Globus pallidus (tissue), 1 donor: ENCODE measurements around the gene CES3.
"Not testable (repeated sequence)": the region's sequence is repeated elsewhere in the genome, so short reads cannot be mapped to it uniquely, and the experiment has no call there.

ENCODE experiments used
- DNase-seq: peaks from one replicate; pipeline ENCODE4 v3.0.0-alpha.2; 2015; ENCODE audit warnings: low spot score

Gene CES3

GRCh38 chr16:66946974-66947301, 14.1 kb upstream of the CES3 start:
- DNase-seq: no peak

- peak; percentile 81 for DNase-seq
Measured at GRCh38 chr16:66947302-66948065, 13.6 kb upstream of the CES3 start.

GRCh38 chr16:66948134-66948836, 12.8 kb upstream of the CES3 start:
- no peak for DNase-seq

GRCh38 chr16:66948837-66949225, 12.2 kb upstream of the CES3 start:
- no peak for DNase-seq

GRCh38 chr16:66949472-66949871, 11.6 kb upstream of the CES3 start:
- DNase-seq: no peak

- DNase-seq: no peak
Measured at GRCh38 chr16:66950437-66950836, 10.6 kb upstream of the CES3 start.

- no peak for DNase-seq
Measured at GRCh38 chr16:66950971-66951790, 9.9 kb upstream of the CES3 start.

- no peak for DNase-seq
Measured at GRCh38 chr16:66952430-66953110, 8.5 kb upstream of the CES3 start.

- no peak for DNase-seq
Measured at GRCh38 chr16:66953462-66954096, 7.5 kb upstream of the CES3 start.

GRCh38 chr16:66954097-66954659, 6.9 kb upstream of the CES3 start:
- DNase-seq: peak; percentile 60

GRCh38 chr16:66955363-66956153, 5.5 kb upstream of the CES3 start:
- DNase-seq: not testable (repeated sequence)

- not testable (repeated sequence) for DNase-seq
Measured at GRCh38 chr16:66956154-66956457, 5.0 kb upstream of the CES3 start.

GRCh38 chr16:66958857-66959703, 2.0 kb upstream of the CES3 start:
- DNase-seq: no peak

GRCh38 chr16:66959704-66960161, 1.3 kb upstream of the CES3 start:
- no peak for DNase-seq

GRCh38 chr16:66960270-66960669, 796 bp upstream of the CES3 start:
- DNase-seq: no peak

GRCh38 chr16:66961914-66962313, 848 bp downstream of the CES3 start:
- no peak for DNase-seq

- DNase-seq: no peak
Measured at GRCh38 chr16:66964049-66964448, 3.0 kb downstream of the CES3 start.

- DNase-seq: no peak
Measured at GRCh38 chr16:66968847-66969246, 7.8 kb downstream of the CES3 start.

GRCh38 chr16:66970775-66971720, 10.0 kb downstream of the CES3 start:
- DNase-seq: no peak
